NOMO-1 treated with dmso at 0.1 percent for 144 hours (cell line): ENCODE results near the gene RGMA.

Source experiments
- DNase-seq: peaks from one replicate; lab custom pipeline; 2025; ENCODE audit not compliant: unreplicated experiment; lab: John Stamatoyannopoulos, UW

The RGMA gene

GRCh38 chr15:93020976-93021772 is 67.8 kb downstream of the RGMA start:
- DNase-seq = no peak

GRCh38 chr15:93019971-93020370 is 69.0 kb downstream of the RGMA start:
- DNase-seq = no peak

DNA sequence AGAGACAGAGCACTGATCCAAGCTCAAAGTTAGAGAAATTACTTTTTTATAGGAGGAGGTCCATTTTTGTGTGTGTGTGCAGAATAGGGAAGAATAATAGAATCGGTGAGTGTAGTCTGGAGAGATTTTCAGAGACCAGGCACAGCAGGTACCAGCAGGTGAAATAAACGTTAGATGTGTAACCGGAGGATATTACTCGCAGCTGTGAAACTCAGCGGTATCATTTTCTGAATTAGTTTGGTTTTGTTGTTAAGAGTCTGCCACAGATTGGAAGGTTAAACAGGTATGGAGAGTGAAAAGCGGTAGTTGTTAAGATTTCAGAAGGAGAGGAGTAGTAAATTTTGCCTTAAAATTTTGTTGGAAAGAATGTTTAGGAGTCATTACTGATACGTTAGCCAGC is 69.9 kb downstream of the RGMA start:
- DNase-seq = no peak

DNA sequence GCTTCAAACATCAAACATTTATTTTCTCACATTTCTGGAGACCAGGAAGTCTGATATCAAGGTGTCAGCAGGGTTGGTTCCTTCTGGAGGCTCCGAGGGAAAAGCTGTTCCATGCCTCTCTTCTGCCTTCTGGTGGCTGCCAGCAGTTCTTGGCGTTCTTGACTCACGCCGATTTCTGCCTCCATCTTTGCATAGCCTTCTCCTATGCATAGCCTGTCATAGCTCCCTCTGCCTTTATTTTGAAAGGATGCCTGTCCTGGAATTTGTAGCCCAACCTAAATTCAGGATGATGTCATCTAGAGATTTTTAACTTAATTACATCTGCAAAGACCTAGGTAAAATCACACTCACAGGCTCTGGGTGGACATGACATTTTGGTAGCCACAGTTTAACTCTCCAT is 70.4 kb downstream of the RGMA start:
- no peak for DNase-seq

- DNase-seq = no peak
These were observed 71.5 kb downstream of the RGMA start for GRCh38 chr15:93017526-93017925.

DNA sequence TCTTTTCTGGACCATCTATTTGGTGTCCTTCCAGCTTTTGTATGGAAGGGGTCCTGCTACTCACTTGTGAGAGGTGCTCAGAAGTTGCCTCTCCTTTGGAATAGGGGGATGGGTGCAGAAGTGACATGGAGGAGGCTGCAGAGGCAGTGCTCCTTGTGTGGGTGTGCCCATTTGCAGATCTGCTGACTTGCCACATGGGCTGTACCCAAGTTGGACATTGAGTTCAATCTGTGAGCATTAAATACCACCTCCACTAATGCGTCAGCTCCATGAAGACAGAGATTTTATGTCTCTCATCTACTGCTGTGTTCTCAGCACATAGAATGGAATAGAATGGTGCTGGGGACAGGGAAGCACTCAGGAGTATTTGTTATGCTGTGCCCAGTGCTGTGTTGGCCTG is 76.2 kb downstream of the RGMA start:
- no peak for DNase-seq

GRCh38 chr15:93007994-93008393 is 81.0 kb downstream of the RGMA start:
- no peak for DNase-seq

DNA sequence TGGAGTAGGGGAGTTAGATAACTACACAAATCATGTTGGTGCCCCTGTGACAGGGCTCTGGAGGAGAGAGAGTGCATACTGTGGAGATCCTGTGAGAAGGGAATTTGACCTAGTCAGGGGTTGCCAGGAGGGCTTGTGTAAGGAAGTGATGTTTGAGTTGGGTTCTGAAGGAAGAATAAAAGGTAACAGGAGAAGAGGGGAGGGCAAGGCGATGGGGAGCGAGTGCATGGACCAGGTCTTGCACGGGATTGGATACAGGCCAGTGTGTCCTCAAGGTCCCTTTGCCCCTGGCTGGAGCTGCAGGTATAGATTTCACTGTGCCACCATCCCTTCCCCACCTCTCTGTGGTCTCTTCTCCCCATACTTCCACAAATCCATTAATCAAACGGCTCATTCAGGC is 83.9 kb downstream of the RGMA start:
- DNase-seq = no peak

DNA sequence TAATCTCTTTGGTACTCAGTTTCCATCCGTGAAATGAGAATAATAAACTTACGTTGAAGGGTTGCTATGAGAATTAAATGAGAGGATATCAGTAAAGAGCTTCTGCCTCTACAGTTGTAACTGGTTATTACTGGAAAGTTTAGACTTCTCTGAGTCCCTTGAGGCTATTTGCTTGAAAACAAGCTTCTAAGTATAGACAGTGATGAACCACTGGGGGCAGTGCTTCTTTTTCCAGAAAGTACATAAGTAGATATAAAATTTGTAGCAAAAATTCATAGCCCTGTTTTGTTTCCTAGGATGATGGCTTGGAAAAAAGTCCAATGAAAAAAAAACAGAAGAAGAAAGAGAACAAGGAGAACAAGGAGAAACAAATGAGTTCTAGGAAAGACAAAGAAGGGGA is 87.1 kb downstream of the RGMA start:
- DNase-seq = no peak

DNA sequence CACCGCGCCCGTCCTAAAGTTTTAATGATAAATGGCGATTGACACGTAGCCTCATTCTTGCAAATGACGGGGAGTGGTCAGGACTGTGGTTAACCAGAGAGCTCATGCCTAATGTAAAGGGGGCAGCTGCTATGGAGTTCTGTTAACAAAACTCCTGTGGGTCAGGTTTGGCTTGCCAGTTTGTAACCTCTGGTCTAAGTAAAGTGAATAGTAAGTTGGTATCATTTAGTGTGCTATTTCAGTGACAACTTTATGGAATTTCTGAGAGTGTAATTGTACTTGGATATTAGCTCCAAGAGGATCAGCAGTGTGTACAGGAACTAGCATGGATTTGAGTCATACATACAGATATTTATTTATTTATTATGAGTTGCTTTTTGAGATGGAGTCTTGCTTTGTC is 87.9 kb downstream of the RGMA start:
- no peak for DNase-seq

DNA sequence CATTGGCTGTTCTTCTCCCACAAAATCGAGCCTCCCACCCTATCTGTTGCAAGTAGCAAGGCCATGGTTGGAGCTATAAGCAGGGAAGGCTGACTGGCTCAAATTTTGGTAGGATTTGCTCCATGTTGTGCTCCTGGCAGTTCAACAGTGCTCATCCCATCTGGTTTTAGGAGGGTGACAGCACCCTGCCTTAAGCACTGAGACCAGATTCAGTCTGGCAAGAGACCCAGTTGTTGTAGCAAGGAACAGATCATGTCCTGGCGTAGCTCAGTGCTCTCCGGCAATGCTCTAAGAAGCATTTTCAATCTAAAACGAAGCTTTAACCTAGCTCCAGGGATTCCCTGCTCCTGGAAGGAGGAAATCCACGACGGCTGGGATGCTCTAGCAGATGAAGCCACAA is 91.2 kb downstream of the RGMA start:
- DNase-seq = no peak

GRCh38 chr15:92992720-92993119 is 96.3 kb downstream of the RGMA start:
- DNase-seq = no peak

GRCh38 chr15:92990031-92990430 is 99.0 kb downstream of the RGMA start:
- no peak for DNase-seq

DNA sequence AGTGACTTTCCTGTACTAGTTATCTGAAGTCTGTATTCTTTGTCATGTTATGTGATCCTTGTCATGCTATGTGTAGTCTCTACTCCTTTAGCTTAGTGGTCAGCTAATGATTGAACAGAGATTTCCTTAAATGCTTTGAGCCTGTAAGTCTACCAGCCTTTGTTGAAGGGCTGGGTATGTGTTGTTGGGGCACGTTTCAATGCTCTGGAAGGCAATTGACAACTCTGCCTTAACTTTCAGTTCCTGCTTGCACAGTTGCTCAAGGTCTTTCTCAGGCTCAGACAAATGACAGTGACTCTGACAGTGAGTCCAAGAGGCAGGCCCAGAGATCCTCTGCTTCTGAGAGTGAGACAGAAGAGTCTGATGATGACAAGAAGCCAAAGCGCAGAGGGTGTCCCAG is 99.5 kb downstream of the RGMA start:
- DNase-seq = no peak
